Mesothelial cell of epicardium (in vitro differentiated cells): ENCODE measurements around the gene CUL7. TPM values are rescaled to one million over a fixed set of nuclear protein-coding genes. Genes with fewer than 3 reads are reported as not detected.

Experiments
- DNase-seq, 2 experiments: peaks; one replicate each; pipeline ENCODE4 v3.0.0; 2021; ENCODE audit warnings: low spot score in 2 of 2; ENCODE audit not compliant: unreplicated experiment in 2 of 2
- H3K27ac Mint-ChIP-seq: 2 replicates; pipeline ENCODE4 v1.8.0; 2021; ENCODE audit warnings: mixed read lengths
- H3K27me3 Mint-ChIP-seq: 2 replicates; pipeline ENCODE4 v1.8.0; 2021; ENCODE audit warnings: low read depth, mixed read lengths
- H3K36me3 Mint-ChIP-seq: 2 replicates; pipeline ENCODE4 v1.8.0; 2021; ENCODE audit warnings: mixed read lengths
- H3K4me1 Mint-ChIP-seq: 2 replicates; pipeline ENCODE4 v1.8.0; 2021; ENCODE audit warnings: mixed read lengths
- H3K4me3 Mint-ChIP-seq: 2 replicates; pipeline ENCODE4 v1.8.0; 2021; ENCODE audit warnings: mild to moderate bottlenecking, moderate library complexity, mixed read lengths
- H3K9me3 Mint-ChIP-seq: 2 replicates; pipeline ENCODE4 v1.8.0; 2021; ENCODE audit warnings: mixed read lengths
- CTCF ChIP-seq: fragments of 200-600 bp; sonication (generic); IDR thresholded peaks from one replicate; pipeline ENCODE4 v1.5.0; 2021; ENCODE audit warnings: antibody characterized with exemption; ENCODE audit not compliant: unreplicated experiment
- total RNA-seq: library from RNA; stranded (reverse); gene quantifications from 3 replicates; pipeline ENCODE4 v1.2.1, GENCODE V29; 2021

CUL7 gene
- total RNA-seq, 1 donor from 2014 or later = 90.9 TPM

GRCh38 chr6:43035495-43036194 lies 18.0 kb downstream of the CUL7 start:
- Mint-ChIP-seq H3K27me3 (no peaks in the 10 kb centered on the region), H3K4me3 (no peak overlapping the region), H3K4me1 (no peaks in the 10 kb centered on the region), H3K27ac (no peak overlapping the region), H3K9me3 (no peaks in the 10 kb centered on the region), H3K36me3 (peaks cover 50% of the 10 kb centered on the region)
- no peak for DNase-seq
- TF ChIP-seq CTCF = no peak

DNA sequence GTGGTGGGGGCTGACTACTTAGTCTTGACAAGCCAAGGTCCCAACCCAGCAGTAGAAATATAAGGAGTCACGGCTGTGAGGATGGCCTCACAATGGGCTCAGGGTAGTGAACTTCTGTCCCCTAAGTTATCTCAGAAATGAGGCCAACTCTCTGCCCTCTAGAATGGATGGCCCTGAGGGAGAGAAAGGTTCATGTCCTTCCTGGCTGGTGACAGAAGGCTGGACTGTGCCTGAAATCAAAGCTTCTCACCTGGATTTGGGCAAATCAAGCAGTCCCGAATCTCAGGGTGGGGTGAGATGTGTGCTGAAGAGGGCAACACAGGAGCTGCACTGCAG lies 19.5 kb downstream of the CUL7 start:
- H3K36me3 Mint-ChIP-seq = peaks cover 50% of the 10 kb centered on the region
- no peak for DNase-seq
- H3K27ac Mint-ChIP-seq = no peak overlapping the region
- no peaks in the 10 kb centered on the region for H3K9me3 Mint-ChIP-seq
- H3K4me3 Mint-ChIP-seq = no peak overlapping the region
- no peaks in the 10 kb centered on the region for H3K4me1 Mint-ChIP-seq
- TF ChIP-seq CTCF = no peak
- no peaks in the 10 kb centered on the region for H3K27me3 Mint-ChIP-seq

DNA sequence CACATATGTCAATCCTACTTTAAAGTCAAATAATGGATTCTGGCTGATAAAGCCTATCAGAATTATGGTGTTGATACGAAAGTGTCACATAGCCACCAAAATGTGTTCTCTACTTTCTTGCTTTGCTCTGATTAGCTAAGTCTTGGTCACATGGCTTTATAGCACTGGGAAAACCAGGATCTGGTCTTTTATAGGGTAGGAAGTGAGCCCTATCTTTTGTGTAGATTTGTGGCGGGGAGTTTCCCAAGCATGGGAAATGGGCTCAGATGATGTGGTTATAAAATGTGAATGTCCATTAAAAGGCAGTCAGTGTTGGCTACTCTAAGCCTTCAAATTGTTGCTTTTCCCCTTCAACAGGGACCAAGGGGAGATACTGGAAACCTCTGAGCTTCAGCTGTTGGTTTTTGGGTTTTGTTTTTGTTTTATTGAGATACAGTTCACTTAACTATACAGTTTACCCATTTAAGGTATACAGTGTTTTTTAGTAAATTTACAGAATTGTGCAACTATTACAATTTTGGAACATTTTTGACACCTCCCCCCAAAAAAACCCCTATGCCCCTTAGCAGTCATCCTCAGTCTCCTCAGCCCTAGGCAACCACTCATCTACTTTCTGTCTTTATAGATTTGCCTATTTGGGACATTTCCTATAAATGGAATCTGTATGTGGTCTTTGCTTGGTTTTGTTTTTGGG lies 20.0 kb downstream of the CUL7 start:
- Mint-ChIP-seq H3K36me3 (peaks cover 49% of the 10 kb centered on the region), H3K27ac (no peak overlapping the region), H3K27me3 (no peaks in the 10 kb centered on the region), H3K4me1 (no peaks in the 10 kb centered on the region), H3K9me3 (no peaks in the 10 kb centered on the region), H3K4me3 (no peak overlapping the region)
- DNase-seq = no peak
- TF ChIP-seq CTCF = no peak

GRCh38 chr6:43032326-43032725 lies 21.3 kb downstream of the CUL7 start:
- Mint-ChIP-seq H3K4me1 (no peaks in the 10 kb centered on the region), H3K36me3 (peaks cover 42% of the 10 kb centered on the region), H3K4me3 (no peak overlapping the region), H3K27me3 (no peaks in the 10 kb centered on the region), H3K27ac (no peak overlapping the region), H3K9me3 (no peaks in the 10 kb centered on the region)
- no peak for DNase-seq
- no peak for TF ChIP-seq CTCF

DNA sequence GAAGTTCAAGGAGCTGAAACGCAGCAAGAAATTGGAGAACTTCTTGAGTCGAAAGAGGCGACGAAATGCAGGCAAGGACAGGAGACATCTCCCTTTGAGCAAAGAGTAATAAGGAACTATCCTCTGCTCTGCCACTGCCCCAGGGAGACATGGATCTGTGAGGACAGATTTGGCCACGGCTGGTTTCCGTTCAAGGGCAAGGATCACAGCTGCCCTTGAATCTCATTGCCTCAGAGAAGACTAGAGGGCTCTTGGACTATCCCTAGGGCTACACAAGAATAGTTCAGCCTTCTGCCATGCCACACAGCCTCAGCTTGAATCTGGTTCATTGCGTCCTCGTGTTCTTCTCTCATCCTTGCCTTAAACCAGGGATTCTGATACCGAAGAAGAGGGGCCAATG lies 24.5 kb downstream of the CUL7 start:
- TF ChIP-seq CTCF = no peak
- no peaks in the 10 kb centered on the region for H3K4me1 Mint-ChIP-seq
- H3K36me3 Mint-ChIP-seq = peaks cover 41% of the 10 kb centered on the region
- H3K9me3 Mint-ChIP-seq = no peaks in the 10 kb centered on the region
- DNase-seq = no peak
- no peak overlapping the region for H3K4me3 Mint-ChIP-seq
- H3K27me3 Mint-ChIP-seq = no peaks in the 10 kb centered on the region
- no peak overlapping the region for H3K27ac Mint-ChIP-seq
